ENCODE results near the gene KMO.

GRCh38 chr1:241637046-241637590 is 104.9 kb downstream of the KMO start:
- TF ChIP-seq NFRKB (IDR thresholded peaks at IDR 0.05) = no peak
- 0 out of 2 replicates have a peak, but pooled peaks have one; percentile 37 for TF ChIP-seq HDGF (IDR thresholded peaks at IDR 0.05; ENCODE audit: borderline replicate concordance)
- TF ChIP-seq SP1 (IDR thresholded peaks at IDR 0.05) = no peak
- TF ChIP-seq PKNOX1 (IDR thresholded peaks at IDR 0.05) = no peak
- TF ChIP-seq ELF4 (IDR thresholded peaks at IDR 0.05) = no peak
- TF ChIP-seq FOXK2 (IDR thresholded peaks at IDR 0.05) = no peak
- no peak for TF ChIP-seq BHLHE40 (IDR thresholded peaks at IDR 0.05; ENCODE audit: borderline replicate concordance)
